CD8-positive, alpha-beta memory T cell (primary cell): ENCODE measurements around the gene PKP2. TPM values are rescaled to one million over a fixed set of nuclear protein-coding genes. Genes with fewer than 3 reads are reported as not detected.
A peak's percentile ranks its signal among the peaks of the same experiment; 100 is the strongest.

Experiments used
- CTCF ChIA-PET: fragments of 350-600 bp; sonication (Branson Sonifier 250); formaldehyde crosslinking; loops from one replicate; lab custom pipeline; 2021; ENCODE audit warnings: antibody characterized with exemption; lab: Charles Lee
- POLR2A ChIA-PET: fragments of 350-600 bp; sonication (Branson Sonifier 250); formaldehyde crosslinking; loops from one replicate; lab custom pipeline; 2021; ENCODE audit warnings: antibody characterized with exemption; lab: Charles Lee
- DNase-seq, 5 donors: peaks; one replicate each; pipeline versions ENCODE4 v3.0.0 to v3.0.0-alpha.2; 2020 to 2022; ENCODE audit warnings: mixed read lengths in 1 of 5
- H3K27ac ChIP-seq: one replicate; pipeline ENCODE4 v1.7.0; 2013; ENCODE audit warnings: low read depth, mild to moderate bottlenecking, low read length, moderate library complexity
- H3K27me3 ChIP-seq: 2 replicates; pipeline ENCODE4 v1.7.0; 2013; ENCODE audit warnings: low read length, mild to moderate bottlenecking; ENCODE audit not compliant: insufficient read depth, poor library complexity, severe bottlenecking
- H3K36me3 ChIP-seq: 2 replicates; pipeline ENCODE4 v1.7.0; 2013; ENCODE audit warnings: mild to moderate bottlenecking, low read length, moderate library complexity; ENCODE audit not compliant: insufficient read depth
- H3K4me1 ChIP-seq: 2 replicates; pipeline ENCODE4 v1.7.0; 2013; ENCODE audit warnings: mild to moderate bottlenecking, low read length, moderate library complexity; ENCODE audit not compliant: insufficient read depth
- H3K4me3 ChIP-seq: 2 replicates; pipeline ENCODE4 v1.7.0; 2013; ENCODE audit warnings: mild to moderate bottlenecking, low read length
- H3K9me3 ChIP-seq: 2 replicates; pipeline ENCODE4 v1.7.0; 2013; ENCODE audit warnings: mild to moderate bottlenecking, low read length
- H3K27ac Mint-ChIP-seq, 8 donors: one replicate each; pipeline ENCODE4 v1.8.0; 2020 to 2021; ENCODE audit warnings: mixed read lengths in 8 of 8, mild to moderate bottlenecking in 6 of 8, inconsistent platforms in 3 of 8, moderate library complexity in 3 of 8
- H3K27me3 Mint-ChIP-seq, 2 donors: one replicate each; pipeline ENCODE4 v1.8.0; 2020 to 2021; ENCODE audit warnings: mixed read lengths in 2 of 2, mild to moderate bottlenecking in 1 of 2, moderate library complexity in 1 of 2
- H3K36me3 Mint-ChIP-seq, 3 donors: one replicate each; pipeline ENCODE4 v1.8.0; 2020 to 2021; ENCODE audit warnings: mixed read lengths in 3 of 3, inconsistent platforms in 1 of 3, mild to moderate bottlenecking in 1 of 3
- H3K4me1 Mint-ChIP-seq, 3 donors: one replicate each; pipeline ENCODE4 v1.8.0; 2020 to 2021; ENCODE audit warnings: mixed read lengths in 3 of 3, inconsistent platforms in 1 of 3, mild to moderate bottlenecking in 1 of 3
- H3K4me3 Mint-ChIP-seq, 7 donors: one replicate each; pipeline ENCODE4 v1.8.0; 2020 to 2021; ENCODE audit warnings: mixed read lengths in 7 of 7, mild to moderate bottlenecking in 6 of 7, moderate library complexity in 4 of 7, inconsistent platforms in 2 of 7
- H3K9me3 Mint-ChIP-seq, 5 donors: one replicate each; pipeline ENCODE4 v1.8.0; 2020 to 2022; ENCODE audit warnings: mixed read lengths in 5 of 5, mild to moderate bottlenecking in 3 of 5, moderate library complexity in 2 of 5, inconsistent platforms in 1 of 5
- polyA plus RNA-seq: library from polyadenylated mRNA; unstranded; fragments of 300-500 nt; fragmentation: Illumina TruSeq; gene quantifications from one replicate; pipeline ENCODE4 v1.2.3, GENCODE V29; 2021
- total RNA-seq, 2 experiments: library from RNA; stranded (reverse); gene quantifications; one replicate each; pipeline ENCODE4 v1.2.3, GENCODE V29; 2021

PKP2 gene
- total RNA-seq (under 1 TPM; 0.15 to 0.40 TPM), polyA plus RNA-seq (0.17 TPM)

DNA sequence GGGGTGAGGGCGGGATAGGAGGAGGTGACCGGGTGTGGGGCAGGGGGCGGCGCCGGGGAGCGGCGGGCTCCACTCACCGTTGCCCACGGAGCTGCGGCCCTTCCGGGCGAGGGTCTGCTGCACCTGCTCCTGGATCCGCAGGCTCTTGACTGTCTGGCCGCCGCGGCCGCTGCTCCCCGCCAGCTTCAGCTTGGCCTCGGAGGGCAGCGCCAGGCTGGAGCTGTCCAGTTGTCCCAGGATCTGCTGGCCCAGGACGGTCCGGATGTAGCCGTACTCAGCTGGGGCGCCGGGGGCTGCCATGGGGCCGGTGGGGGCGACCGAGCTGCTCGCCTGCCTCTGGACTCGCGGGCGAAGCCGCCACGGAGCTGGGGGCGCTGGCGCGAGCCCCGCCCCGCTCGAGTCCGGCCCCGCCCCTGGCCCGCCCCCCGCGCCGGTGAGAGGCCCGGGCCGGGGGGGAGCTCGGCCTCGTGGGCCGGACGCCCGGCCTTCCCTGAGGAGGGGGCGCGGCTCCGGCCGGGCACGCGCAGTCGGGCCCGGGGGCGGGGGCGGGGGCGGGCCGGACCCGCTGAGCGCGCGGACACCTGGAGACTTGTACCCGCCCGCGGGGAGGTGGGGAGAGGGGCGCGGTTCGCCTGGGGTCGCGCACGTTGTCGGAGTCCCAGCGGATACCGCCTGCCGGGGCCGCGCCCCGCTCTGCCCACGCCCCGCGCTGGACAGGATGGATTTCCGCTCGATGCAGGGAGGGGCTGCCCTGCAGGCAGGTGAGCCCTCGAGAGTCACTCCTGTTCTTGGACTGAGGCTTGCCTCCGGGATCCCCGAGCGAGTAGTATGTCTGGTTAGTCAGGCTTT is at the start of gene PKP2:
TSS of gene PKP2 (minus strand) at position 346 of the 849 bp plus-strand sequence. CDS start at position 300, 46 bp downstream.
- H3K27me3 ChIP-seq = peaks cover 9% of the 10 kb centered on the region
- H3K36me3 ChIP-seq = no peaks in the 10 kb centered on the region
- no peaks in the 10 kb centered on the region for H3K9me3 ChIP-seq
- peak within 1 kb of the TSS; percentile 29 for H3K4me3 ChIP-seq
- peaks cover 16 to 21% (median 20%) of the 10 kb centered on the region in 3 donors for H3K4me1 Mint-ChIP-seq
- no peaks in the 10 kb centered on the region for H3K9me3 Mint-ChIP-seq
- CTCF ChIA-PET = no interaction called here
- peak within 1 kb of the TSS in 3 of 8 donors; percentile 25 to 66 (median 38) for H3K27ac Mint-ChIP-seq
- peak in 1 of 5 donors; percentile 5 for DNase-seq
- no peaks in the 10 kb centered on the region for H3K4me1 ChIP-seq
- POLR2A ChIA-PET = no interaction called here
- H3K27ac ChIP-seq = no peak within 1 kb of the TSS
- H3K4me3 Mint-ChIP-seq = peak within 1 kb of the TSS; percentile 66 to 85 (median 77)
- no peaks in the 10 kb centered on the region for H3K36me3 Mint-ChIP-seq
- H3K27me3 Mint-ChIP-seq = peaks cover 40 to 73% of the 10 kb centered on the region in 2 donors

DNA sequence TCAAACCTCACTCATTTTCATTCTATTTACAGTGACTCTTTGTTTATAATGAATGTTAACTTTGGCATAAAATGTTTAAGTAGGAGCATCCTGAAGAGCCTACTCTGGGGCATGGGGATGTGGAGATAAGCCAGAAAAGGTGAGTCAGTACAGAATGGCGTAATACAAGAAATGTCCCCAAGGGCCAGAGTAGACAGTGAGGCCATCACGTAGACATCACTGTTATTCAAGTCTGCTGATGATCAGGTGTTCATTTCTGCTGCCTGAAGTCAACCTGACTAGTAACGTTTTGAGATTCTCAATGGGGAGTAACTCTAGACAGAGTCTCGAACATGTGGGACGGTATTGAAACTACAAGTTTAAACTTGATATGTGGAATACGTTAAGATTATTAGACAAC is 47.6 kb upstream of the PKP2 start:
- H3K27ac ChIP-seq = no peak overlapping the region
- no peaks in the 10 kb centered on the region for H3K27me3 ChIP-seq
- no peaks in the 10 kb centered on the region for H3K36me3 Mint-ChIP-seq
- no peak overlapping the region for H3K4me3 Mint-ChIP-seq
- no peaks in the 10 kb centered on the region for H3K27me3 Mint-ChIP-seq
- no peaks in the 10 kb centered on the region for H3K36me3 ChIP-seq
- ChIA-PET CTCF (no interaction called here), POLR2A (no interaction called here)
- no peak for DNase-seq
- no peak overlapping the region for H3K4me3 ChIP-seq
- no peaks in the 10 kb centered on the region for H3K9me3 ChIP-seq
- no peaks in the 10 kb centered on the region for H3K4me1 Mint-ChIP-seq
- H3K9me3 Mint-ChIP-seq = no peaks in the 10 kb centered on the region
- H3K4me1 ChIP-seq = no peaks in the 10 kb centered on the region
- no peak overlapping the region for H3K27ac Mint-ChIP-seq

- CTCF ChIA-PET = no interaction called here
- H3K9me3 ChIP-seq = no peaks in the 10 kb centered on the region
- Mint-ChIP-seq H3K27ac (no peak overlapping the region), H3K4me3 (no peak overlapping the region), H3K27me3 (peaks cover 0 to 3% of the 10 kb centered on the region in 2 donors), H3K4me1 (no peaks in the 10 kb centered on the region), H3K9me3 (peaks cover 0 to 7% (median 0%) of the 10 kb centered on the region in 5 donors), H3K36me3 (no peaks in the 10 kb centered on the region)
- DNase-seq = no peak
- no peaks in the 10 kb centered on the region for H3K36me3 ChIP-seq
- H3K4me1 ChIP-seq = no peaks in the 10 kb centered on the region
- H3K4me3 ChIP-seq = no peak overlapping the region
- POLR2A ChIA-PET = no interaction called here
- H3K27ac ChIP-seq = no peak overlapping the region
- H3K27me3 ChIP-seq = no peaks in the 10 kb centered on the region
These were observed 43.2 kb upstream of the PKP2 start for GRCh38 chr12:32939801-32940200.

DNA sequence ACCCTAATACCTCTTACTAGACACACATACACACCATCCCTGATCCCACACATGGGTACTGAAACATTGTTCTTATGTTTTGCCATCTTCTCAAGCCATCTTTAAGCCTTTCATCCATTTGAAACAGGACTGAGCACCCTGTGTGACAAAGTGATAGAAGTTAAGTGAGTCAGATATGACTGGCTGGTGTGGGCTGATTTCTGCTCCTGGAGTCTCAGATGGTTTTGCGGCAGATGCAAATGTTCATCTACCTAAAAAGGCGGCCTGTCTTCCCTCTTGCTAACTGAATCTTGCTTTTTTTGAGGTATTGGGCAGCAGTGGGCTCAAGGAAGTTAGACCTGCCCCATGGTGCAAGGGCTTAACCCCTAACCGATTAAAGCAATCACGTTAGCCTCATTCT is 30.4 kb upstream of the PKP2 start:
- no peak overlapping the region for H3K27ac ChIP-seq
- Mint-ChIP-seq H3K27ac (no peak overlapping the region), H3K36me3 (no peaks in the 10 kb centered on the region), H3K9me3 (peaks cover 0 to 3% (median 0%) of the 10 kb centered on the region in 5 donors), H3K4me1 (no peaks in the 10 kb centered on the region), H3K4me3 (peak overlapping the region in 1 of 7 donors; percentile 10), H3K27me3 (peaks cover 1 to 4% of the 10 kb centered on the region in 2 donors)
- H3K36me3 ChIP-seq = no peaks in the 10 kb centered on the region
- no peak for DNase-seq
- ChIA-PET POLR2A (no interaction called here), CTCF (no interaction called here)
- no peaks in the 10 kb centered on the region for H3K9me3 ChIP-seq
- H3K27me3 ChIP-seq = no peaks in the 10 kb centered on the region
- no peak overlapping the region for H3K4me3 ChIP-seq
- no peaks in the 10 kb centered on the region for H3K4me1 ChIP-seq

DNA sequence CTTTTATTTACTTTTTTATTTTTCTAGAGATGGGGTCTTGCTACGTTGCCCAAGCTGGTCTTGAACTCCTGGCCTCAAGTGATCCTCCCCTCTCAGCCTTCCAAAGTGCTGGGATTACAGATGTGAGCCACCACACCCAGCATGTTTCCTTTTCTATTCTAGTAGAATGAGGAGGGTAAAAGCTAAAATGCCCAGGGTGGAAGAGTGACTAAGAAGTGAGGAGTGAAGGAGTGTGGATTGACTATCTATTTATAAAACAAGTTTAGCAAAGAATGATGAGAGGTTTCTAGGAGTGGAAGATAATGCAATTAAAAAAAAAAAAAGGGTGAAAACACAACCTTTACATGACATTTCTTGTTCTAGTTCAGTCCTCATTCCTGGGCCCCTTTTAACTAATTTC is 29.8 kb upstream of the PKP2 start:
- Histone ChIP-seq H3K36me3 (no peaks in the 10 kb centered on the region), H3K27me3 (no peaks in the 10 kb centered on the region), H3K4me1 (no peaks in the 10 kb centered on the region), H3K27ac (no peak overlapping the region), H3K4me3 (no peak overlapping the region), H3K9me3 (no peaks in the 10 kb centered on the region)
- Mint-ChIP-seq H3K27me3 (peaks cover 1 to 4% of the 10 kb centered on the region in 2 donors), H3K4me1 (no peaks in the 10 kb centered on the region), H3K27ac (no peak overlapping the region), H3K9me3 (peaks cover 0 to under 1% (median 0%) of the 10 kb centered on the region in 5 donors), H3K36me3 (no peaks in the 10 kb centered on the region), H3K4me3 (no peak overlapping the region)
- POLR2A ChIA-PET = no interaction called here
- DNase-seq = no peak
- CTCF ChIA-PET = no interaction called here

- Histone ChIP-seq H3K36me3 (no peaks in the 10 kb centered on the region), H3K27me3 (no peaks in the 10 kb centered on the region), H3K9me3 (no peaks in the 10 kb centered on the region), H3K4me3 (no peak overlapping the region), H3K27ac (no peak overlapping the region), H3K4me1 (no peaks in the 10 kb centered on the region)
- H3K27me3 Mint-ChIP-seq = peaks cover 0 to 4% of the 10 kb centered on the region in 2 donors
- H3K4me3 Mint-ChIP-seq = no peak overlapping the region
- DNase-seq = no peak
- H3K27ac Mint-ChIP-seq = no peak overlapping the region
- H3K9me3 Mint-ChIP-seq = no peaks in the 10 kb centered on the region
- H3K36me3 Mint-ChIP-seq = no peaks in the 10 kb centered on the region
- ChIA-PET CTCF (no interaction called here), POLR2A (no interaction called here)
- H3K4me1 Mint-ChIP-seq = no peaks in the 10 kb centered on the region
These were observed 26.1 kb upstream of the PKP2 start for GRCh38 chr12:32922546-32923297.

DNA sequence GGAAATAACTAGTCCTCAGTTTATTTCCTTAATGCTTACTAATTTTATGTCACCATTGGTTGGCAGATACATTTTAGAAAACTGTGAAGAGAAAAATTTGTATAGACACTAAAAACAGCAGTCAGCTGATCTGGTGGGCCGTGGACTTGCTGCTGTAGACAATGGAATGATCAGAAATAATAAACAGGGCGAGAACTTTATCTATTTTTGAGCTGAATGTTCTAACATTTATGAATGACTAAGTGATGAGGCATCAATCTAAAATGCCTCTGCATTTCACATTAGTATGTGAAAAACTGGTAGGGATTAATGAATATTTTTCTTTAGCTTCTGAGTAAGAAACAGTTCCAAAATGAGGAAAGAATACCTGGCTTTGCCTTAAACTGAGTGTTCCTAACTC is 24.8 kb upstream of the PKP2 start:
- Mint-ChIP-seq H3K4me3 (no peak overlapping the region), H3K4me1 (no peaks in the 10 kb centered on the region), H3K9me3 (no peaks in the 10 kb centered on the region), H3K27ac (no peak overlapping the region), H3K36me3 (no peaks in the 10 kb centered on the region), H3K27me3 (peaks cover 0 to 4% of the 10 kb centered on the region in 2 donors)
- no peaks in the 10 kb centered on the region for H3K9me3 ChIP-seq
- no peaks in the 10 kb centered on the region for H3K4me1 ChIP-seq
- H3K4me3 ChIP-seq = no peak overlapping the region
- H3K27me3 ChIP-seq = no peaks in the 10 kb centered on the region
- ChIA-PET CTCF (no interaction called here), POLR2A (no interaction called here)
- no peak for DNase-seq
- H3K36me3 ChIP-seq = no peaks in the 10 kb centered on the region
- H3K27ac ChIP-seq = no peak overlapping the region

DNA sequence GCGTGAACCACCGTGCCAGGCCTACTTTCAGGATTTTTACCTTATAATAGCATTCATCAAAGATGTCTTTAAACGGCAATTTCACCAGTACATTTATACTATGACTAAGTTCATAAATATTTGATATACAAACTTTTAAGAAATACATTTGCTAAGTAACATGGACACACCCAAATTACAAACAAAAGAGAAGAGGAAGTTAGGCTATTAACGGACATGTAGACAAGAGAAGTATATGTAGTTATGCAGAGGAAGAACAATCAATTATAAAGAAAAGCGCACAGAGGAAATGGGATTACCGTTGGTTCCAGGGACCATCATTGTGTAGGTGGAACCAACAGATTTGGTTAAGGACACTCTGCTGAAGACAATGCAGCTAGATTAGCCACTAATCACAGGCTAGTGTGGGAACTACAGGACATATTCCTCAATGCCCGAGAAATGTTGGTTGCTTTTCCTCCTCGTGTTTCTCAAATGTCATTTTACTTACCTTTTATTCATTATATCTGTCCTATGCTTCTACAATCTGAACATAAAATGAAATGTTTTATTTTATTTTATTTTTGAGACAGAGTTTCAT is 24.0 kb upstream of the PKP2 start:
- Histone ChIP-seq H3K4me1 (no peaks in the 10 kb centered on the region), H3K27ac (no peak overlapping the region), H3K27me3 (no peaks in the 10 kb centered on the region), H3K9me3 (no peaks in the 10 kb centered on the region), H3K4me3 (no peak overlapping the region), H3K36me3 (no peaks in the 10 kb centered on the region)
- Mint-ChIP-seq H3K27me3 (peaks cover 0 to 4% of the 10 kb centered on the region in 2 donors), H3K4me1 (no peaks in the 10 kb centered on the region), H3K27ac (no peak overlapping the region), H3K36me3 (no peaks in the 10 kb centered on the region), H3K9me3 (peaks cover 0 to 1% (median 0%) of the 10 kb centered on the region in 5 donors), H3K4me3 (no peak overlapping the region)
- no peak for DNase-seq
- ChIA-PET POLR2A (no interaction called here), CTCF (no interaction called here)
